ENCODE measurements around the gene CDC42EP4.
"Not testable (repeated sequence)": the region's sequence is repeated elsewhere in the genome, so short reads cannot be mapped to it uniquely, and the experiment has no call there.

The CDC42EP4 gene

GRCh38 chr17:73318836-73319235 is 7.0 kb upstream of the CDC42EP4 start:
- no peak for DNase-seq

DNA sequence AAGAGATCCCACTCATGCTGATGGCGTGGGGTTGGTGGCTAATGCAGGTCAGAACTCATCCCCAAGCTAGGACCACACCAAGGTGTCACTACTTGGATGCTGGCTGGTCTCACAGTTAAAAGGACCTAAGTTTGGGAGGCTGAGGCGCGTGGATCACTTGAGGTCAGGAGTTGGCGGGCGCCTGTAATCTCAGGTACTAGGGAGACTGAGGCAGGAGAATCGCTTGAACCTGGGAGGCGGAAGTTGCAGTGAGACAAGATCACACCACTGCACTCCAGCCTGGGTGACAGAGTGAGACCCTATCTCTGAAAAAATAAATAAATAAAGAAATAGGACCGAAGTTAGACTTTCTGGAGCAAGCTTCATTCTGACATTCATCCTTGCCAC is 6.6 kb upstream of the CDC42EP4 start:
- DNase-seq: no peak

DNA sequence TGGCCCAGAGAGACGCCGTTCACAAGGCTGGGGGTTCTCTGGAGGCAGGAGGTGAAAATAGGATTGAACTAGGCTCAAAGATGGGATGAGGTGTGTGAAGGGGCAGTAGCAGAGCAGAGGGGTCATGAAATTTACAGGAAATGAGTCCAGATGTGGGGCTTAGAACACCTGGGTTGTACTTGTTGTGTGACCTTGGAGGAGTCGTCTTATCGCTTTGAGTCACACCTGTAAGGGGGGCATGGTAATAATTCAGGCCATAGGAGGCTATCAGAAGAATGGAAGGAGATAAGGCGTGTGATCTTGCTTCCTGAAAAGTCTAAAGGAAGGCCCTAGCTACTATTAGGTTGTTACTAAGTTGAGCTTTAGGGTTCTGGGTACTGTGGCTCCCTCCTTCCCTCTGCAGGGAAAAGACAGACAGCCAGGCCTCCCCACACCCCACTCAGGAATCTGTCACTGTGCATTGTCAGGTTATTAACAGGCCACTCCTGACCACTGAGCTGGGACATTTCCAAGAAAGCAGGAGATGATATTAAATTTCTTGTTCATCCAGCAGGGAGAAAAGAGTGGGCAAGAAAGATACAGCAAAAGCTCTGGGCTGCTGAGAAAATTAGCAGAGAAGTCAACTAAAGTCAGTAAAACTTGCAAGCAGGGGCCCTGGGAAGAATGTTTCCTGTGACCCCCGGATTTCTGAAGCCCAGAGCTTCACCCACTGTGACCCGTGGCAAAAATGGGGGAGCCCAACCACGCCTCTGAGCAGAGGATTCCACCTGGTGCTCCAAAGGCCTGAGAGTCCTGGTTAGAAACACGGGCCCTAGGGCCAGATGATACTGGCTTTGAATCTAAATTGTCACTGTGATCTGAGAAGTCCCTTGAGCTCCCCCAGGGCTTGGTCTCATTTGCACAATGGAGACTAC is 6.0 kb upstream of the CDC42EP4 start:
- DNase-seq: no peak

- DNase-seq: no peak
Observed at GRCh38 chr17:73316919-73317505, 5.2 kb upstream of the CDC42EP4 start.

DNA sequence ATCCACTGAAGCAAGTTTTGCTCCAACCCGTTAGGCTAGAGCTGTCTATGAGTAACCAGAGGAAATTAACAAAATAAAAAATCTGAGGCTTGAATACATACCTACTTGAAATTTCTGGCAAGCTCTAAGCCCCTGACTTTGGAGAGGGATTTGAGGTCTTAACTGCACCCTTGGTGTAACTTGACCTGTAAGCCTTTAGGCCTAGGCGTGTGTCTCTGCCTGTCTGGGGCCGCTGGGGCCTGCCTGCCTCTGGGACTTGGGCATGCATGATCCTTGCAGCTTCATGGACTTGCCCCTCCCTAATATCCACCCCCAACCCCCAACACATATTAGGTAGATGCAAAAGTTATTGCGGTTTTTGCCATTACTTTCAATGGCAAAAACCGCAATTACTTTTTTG is 3.7 kb upstream of the CDC42EP4 start:
- no peak for DNase-seq

GRCh38 chr17:73313526-73314127 is 1.8 kb upstream of the CDC42EP4 start:
- DNase-seq: no peak

- DNase-seq: not testable (repeated sequence)
Observed at GRCh38 chr17:73312887-73313286, 1.1 kb upstream of the CDC42EP4 start.

DNA sequence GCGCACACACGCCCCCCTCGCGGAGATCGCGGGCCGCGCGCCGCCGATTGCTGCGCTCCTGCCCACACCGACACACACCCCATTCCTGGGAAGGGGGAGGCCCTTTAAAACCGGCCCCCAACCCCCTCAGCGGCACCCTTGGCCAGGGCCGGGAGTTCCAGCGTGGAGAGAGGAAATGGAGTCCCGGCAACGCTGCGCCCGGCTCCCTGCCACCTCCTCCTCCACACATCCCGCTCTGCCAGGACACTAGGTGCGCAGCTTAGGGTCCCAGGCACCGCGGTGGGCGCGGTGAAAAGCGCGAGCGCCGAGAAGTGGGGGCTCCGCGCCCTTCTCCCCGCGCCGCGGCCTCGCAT is 397 bp downstream of the CDC42EP4 start:
- DNase-seq: no peak

- no peak for DNase-seq
Observed at GRCh38 chr17:73309727-73310596, 1.8 kb downstream of the CDC42EP4 start.

GRCh38 chr17:73308959-73309358 is 2.8 kb downstream of the CDC42EP4 start:
- DNase-seq: not testable (repeated sequence)

GRCh38 chr17:73308017-73308823 is 3.6 kb downstream of the CDC42EP4 start:
- DNase-seq: peak; percentile 39

GRCh38 chr17:73307130-73307529 is 4.7 kb downstream of the CDC42EP4 start:
- no peak for DNase-seq

- no peak for DNase-seq
Observed at GRCh38 chr17:73305845-73306836, 5.7 kb downstream of the CDC42EP4 start.

DNA sequence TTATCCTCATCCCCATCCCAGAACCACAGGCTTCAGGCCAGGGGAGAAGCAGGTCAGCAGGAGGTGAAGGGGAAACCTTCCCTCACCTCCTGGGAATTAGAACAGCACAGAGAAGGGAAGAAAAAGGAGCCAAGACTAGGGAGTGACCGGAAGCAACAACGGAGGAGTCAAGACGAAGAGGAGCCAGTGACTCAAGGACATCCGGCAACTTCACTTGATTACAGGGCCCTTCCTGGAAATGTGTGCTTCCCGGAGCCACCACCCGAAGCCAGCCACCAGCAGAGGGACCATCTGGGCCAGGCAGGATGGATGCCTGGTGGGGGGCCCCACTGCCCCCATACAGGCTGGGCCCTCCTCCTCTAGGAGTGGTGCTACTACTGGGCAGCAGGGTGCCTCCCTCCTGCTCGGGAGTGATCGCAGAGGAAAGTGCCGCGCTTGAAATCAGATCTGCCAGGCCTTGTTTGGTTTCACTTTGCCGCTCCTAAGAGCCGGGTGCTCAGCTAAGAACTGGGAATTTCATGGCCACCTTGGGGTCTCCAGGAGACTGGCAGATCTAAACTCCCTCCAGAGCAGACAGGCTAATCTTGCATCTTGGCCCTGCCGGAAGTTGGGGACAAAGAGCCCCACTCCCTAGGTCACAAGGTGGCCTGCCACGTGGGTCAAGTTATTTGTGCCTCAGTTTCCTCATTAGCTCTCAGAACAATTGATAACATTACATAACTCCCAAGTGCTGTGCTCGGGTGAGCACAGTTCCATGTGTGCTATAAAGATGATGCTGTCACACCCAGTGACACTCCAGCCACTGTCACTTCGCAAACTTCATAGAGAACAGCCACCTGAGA is 6.6 kb downstream of the CDC42EP4 start:
- peak; percentile 29 for DNase-seq

DNA sequence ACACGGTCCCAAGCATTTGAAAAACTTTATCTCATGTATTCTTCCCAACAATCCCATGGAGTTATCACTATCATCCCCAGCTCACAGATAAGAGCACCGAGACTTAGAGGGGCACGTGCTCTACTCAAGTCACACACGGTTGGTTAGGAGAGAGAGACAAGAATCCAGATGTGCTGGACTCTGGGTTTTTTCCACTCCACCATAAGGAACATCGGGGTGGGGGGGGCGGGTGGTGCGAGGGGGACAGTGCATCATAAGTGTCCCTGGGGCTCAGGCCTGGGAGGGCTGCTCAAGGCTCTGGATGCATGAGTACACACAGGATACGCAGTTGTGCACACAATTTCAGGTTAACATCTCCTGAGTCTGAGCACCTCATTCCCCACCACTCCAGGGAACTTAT is 7.4 kb downstream of the CDC42EP4 start:
- no peak for DNase-seq

- no peak for DNase-seq
Observed at GRCh38 chr17:73302189-73302588, 9.6 kb downstream of the CDC42EP4 start.

DNA sequence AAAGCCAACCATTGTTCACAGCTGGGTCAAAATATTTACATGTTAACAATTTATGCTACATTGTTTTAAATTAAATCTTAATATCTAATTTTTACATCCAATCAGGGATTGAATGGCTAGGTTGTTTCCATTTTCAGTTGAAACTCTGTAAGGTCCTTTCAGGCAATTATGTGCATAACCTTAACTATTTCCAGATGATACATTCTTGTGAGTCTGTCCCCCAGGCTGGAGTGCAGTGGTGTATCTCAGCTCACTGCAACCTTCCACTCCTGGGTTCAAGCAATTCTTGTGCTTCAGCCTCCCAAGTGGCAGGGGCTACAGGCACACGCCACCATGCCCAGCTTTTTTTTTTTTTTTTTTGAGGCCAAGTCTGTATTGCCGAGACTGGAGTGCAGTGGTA is 10.4 kb downstream of the CDC42EP4 start:
- no peak for DNase-seq

GRCh38 chr17:73300392-73300791 is 11.4 kb downstream of the CDC42EP4 start:
- no peak for DNase-seq

GRCh38 chr17:73297934-73298861 is 13.6 kb downstream of the CDC42EP4 start:
- no peak for DNase-seq
